Ovary (tissue), 3 donors: ENCODE results near the gene UPP2.

Source experiments
- CTCF ChIP-seq, 3 donors: fragments of 450-650 bp in 2 of 3; fragments of 200-600 bp in 1 of 3; IDR thresholded peaks; one replicate each; pipeline versions ENCODE4 v1.5.1 to v1.8.0; 2016 to 2022; ENCODE audit warnings: antibody characterized with exemption in 3 of 3, mild to moderate bottlenecking in 1 of 3
- EP300 ChIP-seq: sonication (generic); formaldehyde crosslinking; IDR thresholded peaks from one replicate; pipeline ENCODE4 v1.6.1; 2017; ENCODE audit warnings: antibody characterized with exemption
- POLR2A ChIP-seq: fragments of 450-650 bp; IDR thresholded peaks from one replicate; pipeline ENCODE4 v1.6.1; 2017; ENCODE audit warnings: antibody characterized with exemption, mild to moderate bottlenecking, moderate library complexity
- donor health status: DM: no; HTN: no; CAD: no.

DNA sequence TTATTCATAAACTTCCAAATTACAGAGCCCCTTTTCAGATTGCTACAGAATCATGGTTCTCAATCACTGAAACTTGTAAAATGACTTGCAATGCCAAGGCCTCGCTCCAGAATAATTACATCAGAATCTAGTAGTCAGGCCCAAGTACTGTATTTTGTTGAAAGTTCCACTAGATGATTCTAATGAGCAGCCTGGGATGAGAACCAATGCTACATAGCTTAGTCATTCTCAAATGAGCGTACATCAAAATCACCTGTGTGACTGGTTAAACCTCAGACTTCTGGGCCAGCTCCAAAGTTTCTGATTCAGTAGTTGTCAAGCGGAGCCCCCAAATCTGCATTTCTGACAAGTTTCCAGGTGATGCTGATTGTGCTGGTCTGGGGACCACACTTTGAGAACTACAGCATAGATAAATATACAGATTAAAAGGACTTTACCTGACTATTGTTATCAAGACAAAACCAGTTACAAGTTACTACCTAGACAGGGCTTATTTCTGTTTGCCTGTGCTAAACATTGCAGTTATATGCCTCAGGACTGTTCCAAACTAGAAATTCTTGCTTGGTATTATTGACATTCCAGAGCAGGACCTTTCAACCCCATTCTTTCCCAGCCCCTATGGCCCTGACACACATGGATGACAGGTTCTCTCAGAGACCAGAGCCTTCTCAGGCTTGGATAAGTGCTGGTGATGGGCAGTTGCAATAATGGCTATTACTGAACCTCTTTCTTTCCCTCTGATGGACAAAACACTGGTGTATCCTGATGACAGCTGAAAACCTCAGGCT is 83.1 kb downstream of the UPP2 start:
- TF ChIP-seq CTCF (IDR thresholded peaks at IDR 0.05) = no peak
- TF ChIP-seq EP300 = no peak
- no peak for TF ChIP-seq POLR2A
